Measurements from ENCODE around the gene ARPP21. TPM values are rescaled to one million over a fixed set of nuclear protein-coding genes. Genes with fewer than 3 reads are reported as not detected.

Gene ARPP21
- total and polyA plus RNA-seq, 10 donors = 0.07 to 0.39 (median 0.12) TPM; not detected in 7

Small RNAs within 50 kb of the gene (microRNA-seq; reads per million reads assigned to microRNA genes)
- 2.5 to 7.6 (median 5.1) reads per million in 3 donors for gene MIR128-2

Small RNAs within 50 kb of the gene (small RNA-seq; reads per million reads assigned to genes)
- gene MIR128-2 = 0.14 to 0.55 (median 0.29) reads per million in 4 donors
